Epithelial cell of proximal tubule (primary cell): ENCODE results near the gene LRMDA. TPM values are rescaled to one million over a fixed set of nuclear protein-coding genes. Genes with fewer than 3 reads are reported as not detected.

Experiments used
- DNase-seq: peaks from one replicate; pipeline ENCODE4 v3.0.0-alpha.2; 2011; ENCODE audit warnings: low read depth
- H3K4me3 ChIP-seq: 2 replicates; pipeline ENCODE4 v1.5.1; 2011; ENCODE audit warnings: low read depth, mild to moderate bottlenecking, low read length
- CTCF ChIP-seq: conservative IDR thresholded peaks from 2 replicates; pipeline ENCODE4 v1.5.1; 2012; ENCODE audit warnings: low read depth, mild to moderate bottlenecking, low read length
- total RNA-seq: library from RNA; depleted of rRNA; stranded (reverse); fragments of >200 nt; gene quantifications from 2 replicates; pipeline ENCODE4 v1.2.3, GENCODE V29; 2015

Gene LRMDA
- total RNA-seq, 1 donor from 2014 or later, result 0.75 TPM

GRCh38 chr10:76124280-76124679 lies 692.9 kb downstream of the LRMDA start:
- no peak overlapping the region for H3K4me3 ChIP-seq
- DNase-seq, result no peak
- no peak for TF ChIP-seq CTCF

- DNase-seq, result no peak
- H3K4me3 ChIP-seq, result no peak overlapping the region
- no peak for TF ChIP-seq CTCF
Measured at GRCh38 chr10:76125900-76126299, 694.5 kb downstream of the LRMDA start.

GRCh38 chr10:76126607-76127527 lies 695.4 kb downstream of the LRMDA start:
- no peak for TF ChIP-seq CTCF
- no peak overlapping the region for H3K4me3 ChIP-seq
- DNase-seq, result no peak

- no peak for DNase-seq
- H3K4me3 ChIP-seq, result no peak overlapping the region
- no peak for TF ChIP-seq CTCF
Measured at GRCh38 chr10:76127984-76128589, 696.7 kb downstream of the LRMDA start.

GRCh38 chr10:76129213-76129612 lies 697.8 kb downstream of the LRMDA start:
- no peak for TF ChIP-seq CTCF
- no peak overlapping the region for H3K4me3 ChIP-seq
- no peak for DNase-seq

- DNase-seq, result no peak
- no peak for TF ChIP-seq CTCF
- H3K4me3 ChIP-seq, result no peak overlapping the region
Measured at GRCh38 chr10:76130892-76131291, 699.5 kb downstream of the LRMDA start.
